ENCODE data around the gene RRM2.

- TF ChIP-seq POLR2A (IDR thresholded peaks at IDR 0.05) = no peak
- no peak for TF ChIP-seq CTCF (IDR thresholded peaks at IDR 0.05)
- no peak for TF ChIP-seq POLR2AphosphoS5 (IDR thresholded peaks at IDR 0.05)
Measured at GRCh38 chr2:10073706-10074105, 48.8 kb upstream of the RRM2 start.
